SJSA1 (cell line): ENCODE measurements around the gene SBK3. TPM values are rescaled to one million over a fixed set of nuclear protein-coding genes. Genes with fewer than 3 reads are reported as not detected.
"Not testable (repeated sequence)": the region's sequence is repeated elsewhere in the genome, so short reads cannot be mapped to it uniquely, and the experiment has no call there.

Experiments
- DNase-seq, 2 experiments: peaks; one replicate each; pipeline ENCODE4 v3.0.0-alpha.2; 2015 to 2020; ENCODE audit warnings: low spot score in 2 of 2, low read depth in 1 of 2
- H3K27ac ChIP-seq: fragments of 250-450 bp; sonication (Bioruptor Pico); 2 replicates; pipeline ENCODE4 v1.5.1; 2020; ENCODE audit warnings: mild to moderate bottlenecking, moderate library complexity
- H3K27me3 ChIP-seq: fragments of 250-450 bp; sonication (Bioruptor Pico); replicated peaks from 2 replicates; pipeline ENCODE4 v1.5.1; 2020; ENCODE audit warnings: mild to moderate bottlenecking, moderate library complexity
- H3K36me3 ChIP-seq: fragments of 250-450 bp; sonication (Bioruptor Pico); 2 replicates; pipeline ENCODE4 v1.5.1; 2020; ENCODE audit warnings: mild to moderate bottlenecking
- H3K4me1 ChIP-seq: fragments of 250-450 bp; sonication (Bioruptor Pico); replicated peaks from 2 replicates; pipeline ENCODE4 v1.6.1; 2021; ENCODE audit warnings: mild to moderate bottlenecking
- H3K4me3 ChIP-seq: fragments of 250-450 bp; sonication (Bioruptor Pico); 2 replicates; pipeline ENCODE4 v1.5.1; 2020; ENCODE audit warnings: mild to moderate bottlenecking
- H3K9me3 ChIP-seq: fragments of 250-450 bp; sonication (Bioruptor Pico); replicated peaks from 2 replicates; pipeline ENCODE4 v1.5.1; 2020; ENCODE audit warnings: mild to moderate bottlenecking
- total RNA-seq: library from RNA; depleted of rRNA; stranded (reverse); fragments of >200 nt; shearing (Covaris generic); gene quantifications from 2 replicates; pipeline ENCODE4 v1.2.3, GENCODE V29; 2014

The SBK3 gene
- total RNA-seq, 1 experiment from 2014 or later, result 0.32 TPM

- no peak overlapping the region for H3K27ac ChIP-seq
- H3K36me3 ChIP-seq, result no peaks in the 10 kb centered on the region
- peaks cover 7% of the 10 kb centered on the region for H3K9me3 ChIP-seq
- H3K4me1 ChIP-seq, result peaks cover 5% of the 10 kb centered on the region
- H3K27me3 ChIP-seq, result no peaks in the 10 kb centered on the region
- DNase-seq, result peak; percentile 89 to 90
- H3K4me3 ChIP-seq, result peak overlapping the region; percentile 32
Measured at GRCh38 chr19:55503502-55504251, 41.7 kb downstream of the SBK3 start.

GRCh38 chr19:55503157-55503501, 42.2 kb downstream of the SBK3 start:
- no peaks in the 10 kb centered on the region for H3K36me3 ChIP-seq
- no peak overlapping the region for H3K4me3 ChIP-seq
- no peak for DNase-seq
- H3K27me3 ChIP-seq, result no peaks in the 10 kb centered on the region
- peaks cover 5% of the 10 kb centered on the region for H3K4me1 ChIP-seq
- no peak overlapping the region for H3K27ac ChIP-seq
- peaks cover 7% of the 10 kb centered on the region for H3K9me3 ChIP-seq

GRCh38 chr19:55502197-55502952, 43.0 kb downstream of the SBK3 start:
- Histone ChIP-seq H3K4me1 (peaks cover 5% of the 10 kb centered on the region), H3K4me3 (no peak overlapping the region), H3K36me3 (no peaks in the 10 kb centered on the region), H3K9me3 (peaks cover 7% of the 10 kb centered on the region), H3K27ac (no peak overlapping the region), H3K27me3 (no peaks in the 10 kb centered on the region)
- DNase-seq, result no peak

GRCh38 chr19:55500368-55500952, 44.9 kb downstream of the SBK3 start:
- Histone ChIP-seq H3K36me3 (no peaks in the 10 kb centered on the region), H3K9me3 (peaks cover 7% of the 10 kb centered on the region), H3K4me3 (no peak overlapping the region), H3K4me1 (peaks cover 5% of the 10 kb centered on the region), H3K27me3 (no peaks in the 10 kb centered on the region; the same call in 1 of the 2 replicates), H3K27ac (no peak overlapping the region)
- no peak for DNase-seq

GRCh38 chr19:55498246-55498840, 47.0 kb downstream of the SBK3 start:
- peaks cover 5% of the 10 kb centered on the region for H3K9me3 ChIP-seq
- H3K27ac ChIP-seq, result no peak overlapping the region

GRCh38 chr19:55497763-55498162, 47.6 kb downstream of the SBK3 start:
- no peaks in the 10 kb centered on the region; the same call in 1 of the 2 replicates for H3K4me1 ChIP-seq
- H3K36me3 ChIP-seq, result no peaks in the 10 kb centered on the region
- no peak for DNase-seq

More at GRCh38 chr19:55498246-55498840, 47.0 kb downstream of the SBK3 start:
- Histone ChIP-seq H3K27me3 (peaks cover 3% of the 10 kb centered on the region; the same call in 1 of the 2 replicates), H3K4me3 (no peak overlapping the region), H3K4me1 (peaks cover 1% of the 10 kb centered on the region), H3K36me3 (no peaks in the 10 kb centered on the region)
- no peak for DNase-seq

GRCh38 chr19:55496820-55497219, 48.5 kb downstream of the SBK3 start:
- not testable (repeated sequence) for H3K36me3 ChIP-seq, H3K27ac ChIP-seq, H3K9me3 ChIP-seq, DNase-seq, H3K4me1 ChIP-seq, H3K4me3 ChIP-seq, H3K27me3 ChIP-seq

More at GRCh38 chr19:55497763-55498162, 47.6 kb downstream of the SBK3 start:
- H3K4me3 ChIP-seq, result no peak overlapping the region
- H3K27ac ChIP-seq, result no peak overlapping the region
- peaks cover 3% of the 10 kb centered on the region; the same call in 1 of the 2 replicates for H3K27me3 ChIP-seq
- no peaks in the 10 kb centered on the region; the same call in 1 of the 2 replicates for H3K9me3 ChIP-seq

- Histone ChIP-seq H3K9me3 (no peaks in the 10 kb centered on the region), H3K4me1 (no peaks in the 10 kb centered on the region; the same call in 1 of the 2 replicates), H3K36me3 (no peaks in the 10 kb centered on the region), H3K4me3 (no peak overlapping the region), H3K27me3 (peaks cover 3% of the 10 kb centered on the region; the same call in 1 of the 2 replicates), H3K27ac (no peak overlapping the region)
- DNase-seq, result no peak
Measured at GRCh38 chr19:55495646-55496349, 49.5 kb downstream of the SBK3 start.

- no peak for DNase-seq
- Histone ChIP-seq H3K27ac (no peak overlapping the region), H3K4me1 (no peaks in the 10 kb centered on the region; the same call in 1 of the 2 replicates), H3K4me3 (no peak overlapping the region), H3K27me3 (peaks cover 3% of the 10 kb centered on the region; the same call in 1 of the 2 replicates), H3K9me3 (no peaks in the 10 kb centered on the region), H3K36me3 (no peaks in the 10 kb centered on the region)
Measured at GRCh38 chr19:55494172-55494761, 51.1 kb downstream of the SBK3 start.

- DNase-seq, result no peak
- no peaks in the 10 kb centered on the region; the same call in 1 of the 2 replicates for H3K4me1 ChIP-seq
- H3K9me3 ChIP-seq, result no peaks in the 10 kb centered on the region
- H3K27ac ChIP-seq, result no peak overlapping the region
- peaks cover 3% of the 10 kb centered on the region; the same call in 1 of the 2 replicates for H3K27me3 ChIP-seq
- no peak overlapping the region for H3K4me3 ChIP-seq
- no peaks in the 10 kb centered on the region for H3K36me3 ChIP-seq
Measured at GRCh38 chr19:55493645-55494171, 51.6 kb downstream of the SBK3 start.

- Histone ChIP-seq H3K4me1 (no peaks in the 10 kb centered on the region; the same call in 1 of the 2 replicates), H3K9me3 (no peaks in the 10 kb centered on the region), H3K27me3 (peaks cover 3% of the 10 kb centered on the region; the same call in 1 of the 2 replicates), H3K36me3 (no peaks in the 10 kb centered on the region), H3K4me3 (no peak overlapping the region), H3K27ac (no peak overlapping the region)
- DNase-seq, result no peak
Measured at GRCh38 chr19:55493052-55493644, 52.2 kb downstream of the SBK3 start.

GRCh38 chr19:55492362-55492944, 52.9 kb downstream of the SBK3 start:
- Histone ChIP-seq H3K4me1 (peaks cover 6% of the 10 kb centered on the region), H3K27ac (no peak overlapping the region), H3K9me3 (no peaks in the 10 kb centered on the region), H3K27me3 (peaks cover 3% of the 10 kb centered on the region; the same call in 1 of the 2 replicates), H3K4me3 (no peak overlapping the region), H3K36me3 (no peaks in the 10 kb centered on the region)
- DNase-seq, result no peak
